ENCODE measurements around the gene R3HCC1L. TPM values are rescaled to one million over a fixed set of nuclear protein-coding genes. Genes with fewer than 3 reads are reported as not detected.
"Not testable (repeated sequence)": the region's sequence is repeated elsewhere in the genome, so short reads cannot be mapped to it uniquely, and the experiment has no call there.

Gene R3HCC1L
- total and polyA plus RNA-seq, 11 donors: 4.0 to 8.6 (median 5.2) TPM

DNA sequence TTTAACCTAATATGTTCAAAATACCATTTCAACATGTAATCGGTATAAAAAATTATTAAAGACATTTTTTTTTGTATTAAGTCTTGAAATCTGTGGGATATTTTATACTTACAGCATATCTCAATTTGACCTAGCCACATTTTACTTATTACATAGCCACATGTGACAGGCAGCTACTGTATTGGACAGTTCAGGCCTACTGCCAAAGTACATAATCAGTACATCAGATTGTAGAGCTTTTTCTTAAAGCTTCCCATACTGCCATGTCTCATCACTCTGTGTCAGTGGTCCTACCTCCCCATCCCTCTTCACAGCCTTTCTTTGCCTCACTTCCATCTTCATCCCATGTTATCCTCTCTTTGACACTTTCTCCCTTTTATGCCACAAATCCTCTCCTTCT lies 90.5 kb downstream of the R3HCC1L start:
- H3K4me1 ChIP-seq: peaks cover 0 to 21% (median 9%) of the 10 kb centered on the region in 12 donors
- peaks cover 0 to 20% (median 6%) of the 10 kb centered on the region in 12 donors for H3K9me3 ChIP-seq
- no peak overlapping the region for H3K4me3 ChIP-seq
- H3K27ac ChIP-seq: no peak overlapping the region
- H3K27me3 ChIP-seq: no peaks in the 10 kb centered on the region
- TF ChIP-seq POLR2A (IDR thresholded peaks at IDR 0.05): no peak
- TF ChIP-seq CTCF (IDR thresholded peaks at IDR 0.05): no peak
- intact Hi-C loops (cut with DNase I): no loop called here
- ATAC-seq (no peak), DNase-seq (no peak)
- 89 to 95% (median 94%) methylated on average over 1 of the region's 1 CpG for WGBS, 4 donors
- no peaks in the 10 kb centered on the region for H3K36me3 ChIP-seq

GRCh38 chr10:98226508-98227144 lies 92.2 kb downstream of the R3HCC1L start:
- DNase-seq (no peak), ATAC-seq (no peak)
- Histone ChIP-seq H3K4me1 (peaks cover 0 to 21% (median 9%) of the 10 kb centered on the region in 12 donors), H3K27ac (no peak overlapping the region), H3K27me3 (no peaks in the 10 kb centered on the region), H3K4me3 (no peak overlapping the region), H3K36me3 (peaks cover 0 to 6% (median 0%) of the 10 kb centered on the region in 9 donors), H3K9me3 (peaks cover 0 to 17% (median 6%) of the 10 kb centered on the region in 12 donors)
- TF ChIP-seq CTCF (IDR thresholded peaks at IDR 0.05) (no peak), POLR2A (IDR thresholded peaks at IDR 0.05) (no peak)
- WGBS, 4 donors: 73 to 86% (median 82%) methylated on average over 1 of the region's 1 CpG
- intact Hi-C loops (cut with DNase I): no loop called here

- H3K27ac ChIP-seq; H3K27me3 ChIP-seq; H3K4me3 ChIP-seq; DNase-seq; intact Hi-C loops (cut with DNase I); ATAC-seq: not testable (repeated sequence)
- Histone ChIP-seq H3K9me3 (peaks cover 0 to 17% (median 6%) of the 10 kb centered on the region in 12 donors), H3K4me1 (peaks cover 0 to 21% (median 9%) of the 10 kb centered on the region in 12 donors), H3K36me3 (peaks cover 0 to 13% (median 4%) of the 10 kb centered on the region in 9 donors)
- WGBS, 4 donors: 93 to 100% (median 100%) methylated on average over 2 to 3 of the region's 3 CpGs
Measured at GRCh38 chr10:98227713-98228112, 93.3 kb downstream of the R3HCC1L start.

DNA sequence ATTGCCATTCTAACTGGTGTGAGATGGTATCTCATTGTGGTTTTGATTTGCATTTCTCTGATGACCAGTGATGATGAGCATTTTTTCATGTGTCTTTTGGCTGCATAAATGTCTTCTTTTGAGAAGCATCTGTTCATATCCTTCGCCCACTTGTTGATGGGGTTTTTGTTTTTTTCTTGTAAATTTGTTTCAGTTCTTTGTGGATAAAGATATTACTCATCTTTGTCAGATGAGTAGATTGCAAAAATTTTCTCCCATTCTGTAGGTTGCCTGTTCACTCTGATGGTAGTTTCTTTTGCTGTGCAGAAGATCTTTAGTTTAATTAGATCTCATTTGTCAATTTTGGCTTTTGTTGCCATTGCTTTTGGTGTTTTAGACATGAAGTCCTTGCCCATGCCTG lies 93.8 kb downstream of the R3HCC1L start:
- intact Hi-C loops (cut with DNase I); H3K4me3 ChIP-seq; DNase-seq; H3K27me3 ChIP-seq; ATAC-seq; H3K27ac ChIP-seq: not testable (repeated sequence)
- peaks cover 0 to 17% (median 6%) of the 10 kb centered on the region in 12 donors for H3K9me3 ChIP-seq
- peaks cover 0 to 21% (median 9%) of the 10 kb centered on the region in 12 donors for H3K4me1 ChIP-seq
- WGBS, 4 donors: 91 to 100% (median 97%) methylated on average over 1 of the region's 1 CpG
- peaks cover 0 to 16% (median 7%) of the 10 kb centered on the region in 9 donors for H3K36me3 ChIP-seq

DNA sequence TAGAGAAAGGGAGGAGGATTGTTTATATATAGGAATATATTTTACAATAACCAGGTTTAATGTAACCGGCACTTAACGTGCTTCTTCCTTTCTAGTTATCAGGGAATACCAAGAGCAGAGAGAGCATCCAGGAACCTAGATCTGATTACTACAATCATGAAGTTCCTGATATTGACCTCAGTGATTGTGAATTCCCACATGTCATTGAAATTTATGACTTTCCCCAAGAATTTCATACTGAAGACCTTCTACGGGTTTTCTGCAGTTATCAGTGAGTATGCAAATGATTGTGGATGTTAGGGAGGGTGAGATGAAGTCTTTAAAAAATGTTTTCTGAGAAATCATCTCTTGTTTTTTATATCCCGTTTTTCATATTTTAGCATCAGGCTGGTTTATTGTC lies 97.0 kb downstream of the R3HCC1L start:
- H3K36me3 ChIP-seq: peaks cover 0 to 46% (median 31%) of the 10 kb centered on the region in 9 donors
- no peak overlapping the region for H3K4me3 ChIP-seq
- no peak for TF ChIP-seq CTCF (IDR thresholded peaks at IDR 0.05)
- TF ChIP-seq POLR2A (IDR thresholded peaks at IDR 0.05): no peak
- no peak overlapping the region for H3K27ac ChIP-seq
- 96 to 99% (median 98%) methylated on average over 4 of the region's 4 CpGs for WGBS, 4 donors
- ATAC-seq (no peak), DNase-seq (no peak)
- no peaks in the 10 kb centered on the region for H3K27me3 ChIP-seq
- H3K9me3 ChIP-seq: peaks cover 0 to 11% (median 3%) of the 10 kb centered on the region in 12 donors
- intact Hi-C loops (cut with DNase I): no loop called here
- no peaks in the 10 kb centered on the region for H3K4me1 ChIP-seq
